Tibial nerve (tissue), 3 donors: Measurements from ENCODE around the gene RALY.

Experiments used
- CTCF ChIP-seq, 5 experiments: fragments of 200-600 bp in 3 of 5; fragments of 450-650 bp in 2 of 5; sonication (generic) in 3 of 5; IDR thresholded peaks; one replicate each; pipeline ENCODE4 v1.5.1; 2016 to 2019; ENCODE audit warnings: antibody characterized with exemption in 5 of 5, mild to moderate bottlenecking in 3 of 5, moderate library complexity in 2 of 5
- POLR2A ChIP-seq, 2 donors: fragments of 450-650 bp; IDR thresholded peaks; one replicate each; pipeline ENCODE4 v1.6.1; 2017; ENCODE audit warnings: antibody characterized with exemption in 2 of 2, mild to moderate bottlenecking in 2 of 2, moderate library complexity in 2 of 2

GRCh38 chr20:34114809-34115208 lies 121.1 kb downstream of the RALY start:
- TF ChIP-seq CTCF (IDR thresholded peaks at IDR 0.05) = no peak
- no peak for TF ChIP-seq POLR2A (IDR thresholded peaks at IDR 0.05)
